MV-4-11 (cell line): ENCODE results near the gene TLCD3B.
"Not testable (repeated sequence)": the region's sequence is repeated elsewhere in the genome, so short reads cannot be mapped to it uniquely, and the experiment has no call there.

Experiments
- DNase-seq: peaks from one replicate; lab custom pipeline; 2025; lab: John Stamatoyannopoulos, UW

TLCD3B gene

GRCh38 chr16:30025574-30025973, 5.5 kb downstream of the TLCD3B start:
- DNase-seq = no peak

- DNase-seq = no peak
Observed at GRCh38 chr16:30025156-30025555, 5.9 kb downstream of the TLCD3B start.

GRCh38 chr16:30024451-30024850, 6.6 kb downstream of the TLCD3B start:
- DNase-seq = no peak

- no peak for DNase-seq
Observed at GRCh38 chr16:30023586-30023985, 7.5 kb downstream of the TLCD3B start.

GRCh38 chr16:30022887-30023286, 8.2 kb downstream of the TLCD3B start, which contains the start of gene C16orf92:
Gene C16orf92, plus strand, starts transcription at chr16:30023198. Its CDS starts 143 bp downstream, at chr16:30023341.
- DNase-seq = no peak

- no peak for DNase-seq
Observed at GRCh38 chr16:30018731-30019158, 12.3 kb downstream of the TLCD3B start.

- not testable (repeated sequence) for DNase-seq
Observed at GRCh38 chr16:30017937-30018336, 13.1 kb downstream of the TLCD3B start.

GRCh38 chr16:30017277-30017656, 13.8 kb downstream of the TLCD3B start:
- no peak for DNase-seq

- no peak for DNase-seq
Observed at GRCh38 chr16:30016555-30017276, 14.4 kb downstream of the TLCD3B start.

- not testable (repeated sequence) for DNase-seq
Observed at GRCh38 chr16:30015450-30015849, 15.6 kb downstream of the TLCD3B start.

- not testable (repeated sequence) for DNase-seq
Observed at GRCh38 chr16:30012598-30012997, 18.5 kb downstream of the TLCD3B start.

- DNase-seq = no peak
Observed at GRCh38 chr16:30011714-30012504, 19.2 kb downstream of the TLCD3B start.

GRCh38 chr16:30010844-30011713, 20.0 kb downstream of the TLCD3B start, which contains the start of gene DOC2A:
Gene DOC2A, minus strand, starts transcription at chr16:30011027. Its CDS starts 805 bp downstream, at chr16:30010222.
- no peak for DNase-seq

GRCh38 chr16:30009990-30010843, 20.9 kb downstream of the TLCD3B start:
- DNase-seq = no peak

GRCh38 chr16:30009085-30009862, 21.8 kb downstream of the TLCD3B start:
- no peak for DNase-seq

GRCh38 chr16:30007378-30007895, 23.6 kb downstream of the TLCD3B start:
- no peak for DNase-seq

GRCh38 chr16:30006659-30007377, 24.3 kb downstream of the TLCD3B start:
- DNase-seq = no peak

- no peak for DNase-seq
Observed at GRCh38 chr16:30006095-30006473, 25.0 kb downstream of the TLCD3B start.

GRCh38 chr16:30005341-30006094, 25.6 kb downstream of the TLCD3B start:
- DNase-seq = peak; percentile 27
